ENCODE measurements around the gene LRP1-AS. TPM values are rescaled to one million over a fixed set of nuclear protein-coding genes. Genes with fewer than 3 reads are reported as not detected.

The LRP1-AS gene
- not detected for total RNA-seq

GRCh38 chr12:57146961-57147944 lies at the start of gene LRP1-AS:
TSS of gene LRP1-AS (minus strand) at chr12:57147619.
- no peaks in the 10 kb centered on the region for H3K27me3 Mint-ChIP-seq
- no peaks in the 10 kb centered on the region for H3K9me3 Mint-ChIP-seq
- ATAC-seq: no peak
- H3K36me3 Mint-ChIP-seq: no peaks in the 10 kb centered on the region
- DNase-seq (ENCODE audit: low spot score): no peak
- H3K4me1 Mint-ChIP-seq (ENCODE audit: low read depth in 2 of 2): peaks cover 0 to 2% of the 10 kb centered on the region in 2 donors
- no peak within 1 kb of the TSS for H3K4me3 Mint-ChIP-seq
- no peak within 1 kb of the TSS for H3K27ac Mint-ChIP-seq

- no peaks in the 10 kb centered on the region for H3K36me3 Mint-ChIP-seq
- no peak for DNase-seq (ENCODE audit: low spot score)
- H3K4me3 Mint-ChIP-seq: no peak overlapping the region
- peaks cover 0 to 12% of the 10 kb centered on the region in 2 donors for H3K27me3 Mint-ChIP-seq
- H3K27ac Mint-ChIP-seq: no peak overlapping the region
- H3K4me1 Mint-ChIP-seq (ENCODE audit: low read depth in 2 of 2): peaks cover 6 to 9% of the 10 kb centered on the region in 2 donors
- no peak for ATAC-seq
- no peaks in the 10 kb centered on the region for H3K9me3 Mint-ChIP-seq
These were observed 49.5 kb upstream of the LRP1-AS start for GRCh38 chr12:57196956-57197355.

GRCh38 chr12:57196439-57196838 lies 49.0 kb upstream of the LRP1-AS start:
- DNase-seq (ENCODE audit: low spot score): no peak
- no peaks in the 10 kb centered on the region for H3K36me3 Mint-ChIP-seq
- H3K27ac Mint-ChIP-seq: no peak overlapping the region
- no peak for ATAC-seq
- H3K4me3 Mint-ChIP-seq: no peak overlapping the region
- no peaks in the 10 kb centered on the region for H3K9me3 Mint-ChIP-seq
- H3K4me1 Mint-ChIP-seq (ENCODE audit: low read depth in 2 of 2): peaks cover 6 to 9% of the 10 kb centered on the region in 2 donors
- peaks cover 0 to 12% of the 10 kb centered on the region in 2 donors for H3K27me3 Mint-ChIP-seq

GRCh38 chr12:57195611-57196371 lies 48.4 kb upstream of the LRP1-AS start:
- H3K27me3 Mint-ChIP-seq: peaks cover 0 to 12% of the 10 kb centered on the region in 2 donors
- H3K4me3 Mint-ChIP-seq: no peak overlapping the region
- no peaks in the 10 kb centered on the region for H3K9me3 Mint-ChIP-seq
- no peak overlapping the region for H3K27ac Mint-ChIP-seq
- ATAC-seq (peak; percentile 69 to 81), DNase-seq (ENCODE audit: low spot score) (no peak)
- H3K36me3 Mint-ChIP-seq: no peaks in the 10 kb centered on the region
- H3K4me1 Mint-ChIP-seq (ENCODE audit: low read depth in 2 of 2): peaks cover 6 to 9% of the 10 kb centered on the region in 2 donors

GRCh38 chr12:57195186-57195585 lies 47.8 kb upstream of the LRP1-AS start:
- Mint-ChIP-seq H3K9me3 (no peaks in the 10 kb centered on the region), H3K27me3 (peaks cover 0 to 12% of the 10 kb centered on the region in 2 donors), H3K27ac (no peak overlapping the region), H3K36me3 (no peaks in the 10 kb centered on the region), H3K4me1 (ENCODE audit: low read depth in 2 of 2) (peaks cover 6 to 9% of the 10 kb centered on the region in 2 donors), H3K4me3 (no peak overlapping the region)
- ATAC-seq (no peak), DNase-seq (ENCODE audit: low spot score) (no peak)

GRCh38 chr12:57194253-57194652 lies 46.8 kb upstream of the LRP1-AS start:
- H3K27me3 Mint-ChIP-seq: peaks cover 0 to 12% of the 10 kb centered on the region in 2 donors
- H3K27ac Mint-ChIP-seq: no peak overlapping the region
- DNase-seq (ENCODE audit: low spot score) (no peak), ATAC-seq (no peak)
- H3K9me3 Mint-ChIP-seq: no peaks in the 10 kb centered on the region
- peaks cover 6 to 9% of the 10 kb centered on the region in 2 donors for H3K4me1 Mint-ChIP-seq (ENCODE audit: low read depth in 2 of 2)
- H3K36me3 Mint-ChIP-seq: no peaks in the 10 kb centered on the region
- H3K4me3 Mint-ChIP-seq: no peak overlapping the region

GRCh38 chr12:57193706-57194245 lies 46.4 kb upstream of the LRP1-AS start:
- ATAC-seq (no peak), DNase-seq (ENCODE audit: low spot score) (no peak)
- peaks cover 6 to 9% of the 10 kb centered on the region in 2 donors for H3K4me1 Mint-ChIP-seq (ENCODE audit: low read depth in 2 of 2)
- no peak overlapping the region for H3K27ac Mint-ChIP-seq
- H3K27me3 Mint-ChIP-seq: peaks cover 0 to 12% of the 10 kb centered on the region in 2 donors
- no peaks in the 10 kb centered on the region for H3K36me3 Mint-ChIP-seq
- no peaks in the 10 kb centered on the region for H3K9me3 Mint-ChIP-seq
- no peak overlapping the region for H3K4me3 Mint-ChIP-seq

- Mint-ChIP-seq H3K9me3 (no peaks in the 10 kb centered on the region), H3K27me3 (peaks cover 0 to 9% of the 10 kb centered on the region in 2 donors), H3K36me3 (no peaks in the 10 kb centered on the region), H3K4me3 (no peak overlapping the region), H3K27ac (no peak overlapping the region), H3K4me1 (ENCODE audit: low read depth in 2 of 2) (peaks cover 6 to 9% of the 10 kb centered on the region in 2 donors)
- no peak for ATAC-seq
- DNase-seq (ENCODE audit: low spot score): no peak
These were observed 45.5 kb upstream of the LRP1-AS start for GRCh38 chr12:57192920-57193319.

- no peaks in the 10 kb centered on the region for H3K9me3 Mint-ChIP-seq
These were observed 44.0 kb upstream of the LRP1-AS start for GRCh38 chr12:57191410-57191809.

GRCh38 chr12:57190821-57191220 lies 43.4 kb upstream of the LRP1-AS start:
- peaks cover 0 to 2% of the 10 kb centered on the region in 2 donors for H3K4me1 Mint-ChIP-seq (ENCODE audit: low read depth in 2 of 2)
- no peak for ATAC-seq
- no peak overlapping the region for H3K27ac Mint-ChIP-seq
- H3K4me3 Mint-ChIP-seq: no peak overlapping the region
- H3K9me3 Mint-ChIP-seq: no peaks in the 10 kb centered on the region
- H3K27me3 Mint-ChIP-seq: peaks cover 0 to 3% of the 10 kb centered on the region in 2 donors
- no peak for DNase-seq (ENCODE audit: low spot score)
- H3K36me3 Mint-ChIP-seq: no peaks in the 10 kb centered on the region

More at GRCh38 chr12:57191410-57191809, 44.0 kb upstream of the LRP1-AS start:
- H3K4me3 Mint-ChIP-seq: no peak overlapping the region
- no peak overlapping the region for H3K27ac Mint-ChIP-seq
- H3K4me1 Mint-ChIP-seq (ENCODE audit: low read depth in 2 of 2): peaks cover 5 to 8% of the 10 kb centered on the region in 2 donors
- H3K36me3 Mint-ChIP-seq: no peaks in the 10 kb centered on the region
- peaks cover 0 to 6% of the 10 kb centered on the region in 2 donors for H3K27me3 Mint-ChIP-seq
- ATAC-seq (no peak), DNase-seq (ENCODE audit: low spot score) (no peak)

GRCh38 chr12:57190037-57190436 lies 42.6 kb upstream of the LRP1-AS start:
- no peak for DNase-seq (ENCODE audit: low spot score)
- no peaks in the 10 kb centered on the region for H3K9me3 Mint-ChIP-seq
- no peaks in the 10 kb centered on the region for H3K36me3 Mint-ChIP-seq
- H3K27me3 Mint-ChIP-seq: peaks cover 0 to under 1% of the 10 kb centered on the region in 2 donors
- no peaks in the 10 kb centered on the region for H3K4me1 Mint-ChIP-seq (ENCODE audit: low read depth in 2 of 2)
- ATAC-seq: no peak
- H3K27ac Mint-ChIP-seq: no peak overlapping the region
- no peak overlapping the region for H3K4me3 Mint-ChIP-seq

- DNase-seq (ENCODE audit: low spot score) (no peak), ATAC-seq (no peak)
- Mint-ChIP-seq H3K9me3 (no peaks in the 10 kb centered on the region), H3K27me3 (no peaks in the 10 kb centered on the region), H3K36me3 (no peaks in the 10 kb centered on the region), H3K4me1 (ENCODE audit: low read depth in 2 of 2) (peaks cover 0 to 1% of the 10 kb centered on the region in 2 donors), H3K4me3 (no peak overlapping the region), H3K27ac (no peak overlapping the region)
These were observed 40.6 kb upstream of the LRP1-AS start for GRCh38 chr12:57188090-57188425.

- Mint-ChIP-seq H3K36me3 (no peaks in the 10 kb centered on the region), H3K9me3 (no peaks in the 10 kb centered on the region), H3K27me3 (no peaks in the 10 kb centered on the region), H3K4me3 (no peak overlapping the region), H3K4me1 (ENCODE audit: low read depth in 2 of 2) (peaks cover 4% of the 10 kb centered on the region in 2 donors), H3K27ac (no peak overlapping the region)
- ATAC-seq (no peak), DNase-seq (ENCODE audit: low spot score) (no peak)
These were observed 40.0 kb upstream of the LRP1-AS start for GRCh38 chr12:57187222-57188089.

Data from natural killer cell treated with Interleukin-12 subunit alpha and Interleukin-12 subunit beta and Interleukin-15 and Interleukin-18, amount 100 ng/mL, for 72 hours (primary cell).